ENCODE measurements around the gene SDS. TPM values are rescaled to one million over a fixed set of nuclear protein-coding genes. Genes with fewer than 3 reads are reported as not detected.

SDS gene
- total and polyA plus RNA-seq, 4 donors = 0.65 to 433 (median 77.9) TPM

DNA sequence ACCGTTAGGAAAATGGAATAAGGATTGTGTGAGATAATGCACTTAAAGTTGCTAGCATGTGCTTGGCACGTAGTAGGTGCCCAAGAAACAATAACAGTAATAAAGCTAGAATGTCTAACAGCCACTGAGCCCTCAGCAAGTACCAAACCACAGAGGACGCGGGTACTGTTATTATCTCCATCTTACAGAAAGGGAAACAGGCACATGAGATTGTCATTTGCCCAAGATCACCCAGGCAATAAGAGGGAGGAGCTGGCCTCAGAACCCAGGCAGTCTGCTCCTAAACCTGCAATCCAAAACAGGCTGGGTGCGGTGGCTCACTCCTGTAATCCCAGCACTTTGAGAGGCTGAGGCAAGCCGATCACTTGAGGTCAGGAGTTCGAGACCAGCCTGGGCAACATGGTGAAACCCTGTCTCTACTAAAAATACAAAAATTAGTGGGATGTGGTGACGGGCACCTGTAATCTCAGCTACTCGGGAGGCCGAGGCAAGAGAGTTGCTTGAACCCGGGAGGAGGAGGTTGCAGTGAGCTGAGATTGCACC is 5.1 kb upstream of the SDS start (continued):
- TF ChIP-seq, protein P1, sequence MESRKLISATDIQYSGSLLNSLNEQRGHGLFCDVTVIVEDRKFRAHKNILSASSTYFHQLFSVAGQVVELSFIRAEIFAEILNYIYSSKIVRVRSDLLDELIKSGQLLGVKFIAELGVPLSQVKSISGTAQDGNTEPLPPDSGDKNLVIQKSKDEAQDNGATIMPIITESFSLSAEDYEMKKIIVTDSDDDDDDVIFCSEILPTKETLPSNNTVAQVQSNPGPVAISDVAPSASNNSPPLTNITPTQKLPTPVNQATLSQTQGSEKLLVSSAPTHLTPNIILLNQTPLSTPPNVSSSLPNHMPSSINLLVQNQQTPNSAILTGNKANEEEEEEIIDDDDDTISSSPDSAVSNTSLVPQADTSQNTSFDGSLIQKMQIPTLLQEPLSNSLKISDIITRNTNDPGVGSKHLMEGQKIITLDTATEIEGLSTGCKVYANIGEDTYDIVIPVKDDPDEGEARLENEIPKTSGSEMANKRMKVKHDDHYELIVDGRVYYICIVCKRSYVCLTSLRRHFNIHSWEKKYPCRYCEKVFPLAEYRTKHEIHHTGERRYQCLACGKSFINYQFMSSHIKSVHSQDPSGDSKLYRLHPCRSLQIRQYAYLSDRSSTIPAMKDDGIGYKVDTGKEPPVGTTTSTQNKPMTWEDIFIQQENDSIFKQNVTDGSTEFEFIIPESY (IDR thresholded peaks at IDR 0.05) = no peak

DNA sequence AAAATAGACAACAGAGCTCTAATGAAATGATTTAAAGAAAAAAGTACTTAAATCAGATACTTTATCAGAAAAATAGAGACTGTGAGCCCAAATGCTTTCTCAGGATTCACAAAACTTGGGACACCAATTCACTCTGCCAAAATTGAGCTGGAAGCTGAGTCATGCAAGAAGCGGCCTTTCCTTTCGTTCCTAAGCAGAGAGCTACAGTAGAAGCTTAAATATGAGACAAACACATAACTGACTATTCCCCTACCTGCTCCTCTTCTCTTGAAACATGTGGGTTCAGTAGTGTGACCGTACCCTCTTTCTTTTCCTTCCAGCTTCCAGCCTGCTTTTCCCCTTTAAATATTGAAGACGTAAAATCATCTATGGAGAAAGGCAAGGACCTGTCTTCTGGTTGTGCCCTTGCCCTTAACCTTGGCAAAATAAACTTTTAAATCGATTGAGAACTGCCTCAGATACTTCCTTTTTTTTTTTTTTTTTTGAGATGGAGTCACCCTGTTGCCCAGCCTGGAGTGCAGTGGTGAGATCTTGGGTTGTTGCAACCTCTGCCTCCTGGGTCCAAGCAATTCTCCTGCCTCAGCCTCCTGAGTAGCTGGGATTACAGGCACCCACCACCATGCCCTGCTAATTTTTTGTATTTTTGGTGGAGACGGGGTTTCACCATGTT is 4.4 kb upstream of the SDS start:
- TF ChIP-seq RAD21 (IDR thresholded peaks at IDR 0.05) (no peak), JUND (IDR thresholded peaks at IDR 0.05) (no peak), HNF4G (IDR thresholded peaks at IDR 0.05) (no peak), FOXA1 (IDR thresholded peaks at IDR 0.05) (no peak), TAF1 (conservative IDR thresholded peaks at IDR 0.05) (no peak), RXRA (IDR thresholded peaks at IDR 0.05) (peak in 1 of 2 donors; percentile 23), EGR1 (IDR thresholded peaks at IDR 0.05; ENCODE audit: low read depth in 2 of 2) (no peak), SP1 (IDR thresholded peaks at IDR 0.05) (no peak), YY1 (IDR thresholded peaks at IDR 0.05) (peak; percentile 18), HNF4A (conservative IDR thresholded peaks at IDR 0.05) (no peak)
- TF ChIP-seq, protein P2, sequence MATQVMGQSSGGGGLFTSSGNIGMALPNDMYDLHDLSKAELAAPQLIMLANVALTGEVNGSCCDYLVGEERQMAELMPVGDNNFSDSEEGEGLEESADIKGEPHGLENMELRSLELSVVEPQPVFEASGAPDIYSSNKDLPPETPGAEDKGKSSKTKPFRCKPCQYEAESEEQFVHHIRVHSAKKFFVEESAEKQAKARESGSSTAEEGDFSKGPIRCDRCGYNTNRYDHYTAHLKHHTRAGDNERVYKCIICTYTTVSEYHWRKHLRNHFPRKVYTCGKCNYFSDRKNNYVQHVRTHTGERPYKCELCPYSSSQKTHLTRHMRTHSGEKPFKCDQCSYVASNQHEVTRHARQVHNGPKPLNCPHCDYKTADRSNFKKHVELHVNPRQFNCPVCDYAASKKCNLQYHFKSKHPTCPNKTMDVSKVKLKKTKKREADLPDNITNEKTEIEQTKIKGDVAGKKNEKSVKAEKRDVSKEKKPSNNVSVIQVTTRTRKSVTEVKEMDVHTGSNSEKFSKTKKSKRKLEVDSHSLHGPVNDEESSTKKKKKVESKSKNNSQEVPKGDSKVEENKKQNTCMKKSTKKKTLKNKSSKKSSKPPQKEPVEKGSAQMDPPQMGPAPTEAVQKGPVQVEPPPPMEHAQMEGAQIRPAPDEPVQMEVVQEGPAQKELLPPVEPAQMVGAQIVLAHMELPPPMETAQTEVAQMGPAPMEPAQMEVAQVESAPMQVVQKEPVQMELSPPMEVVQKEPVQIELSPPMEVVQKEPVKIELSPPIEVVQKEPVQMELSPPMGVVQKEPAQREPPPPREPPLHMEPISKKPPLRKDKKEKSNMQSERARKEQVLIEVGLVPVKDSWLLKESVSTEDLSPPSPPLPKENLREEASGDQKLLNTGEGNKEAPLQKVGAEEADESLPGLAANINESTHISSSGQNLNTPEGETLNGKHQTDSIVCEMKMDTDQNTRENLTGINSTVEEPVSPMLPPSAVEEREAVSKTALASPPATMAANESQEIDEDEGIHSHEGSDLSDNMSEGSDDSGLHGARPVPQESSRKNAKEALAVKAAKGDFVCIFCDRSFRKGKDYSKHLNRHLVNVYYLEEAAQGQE (IDR thresholded peaks at IDR 0.05) = no peak
- TF ChIP-seq, protein P1 (IDR thresholded peaks at IDR 0.05) = no peak
- H3K4me3 ChIP-seq (ENCODE audit: low read depth in 1 of 3, low read length in 3 of 3) = no peak overlapping the region
- peak overlapping the region in 1 of 2 donors; percentile 53 for H3K27ac ChIP-seq (ENCODE audit: low read depth in 1 of 2, low read length in 2 of 2)
- no peaks in the 10 kb centered on the region for H3K9me3 ChIP-seq (ENCODE audit: control insufficient read depth in 4 of 4, low read length in 3 of 4)
- H3K27me3 ChIP-seq (ENCODE audit: control insufficient read depth in 4 of 4, insufficient read depth in 4 of 4, low read length in 3 of 4) = no peaks in the 10 kb centered on the region
- WGBS = 72% methylated on average over 6 of the region's 6 CpGs
- no peak for DNase-seq (ENCODE audit: low spot score)
- no peaks in the 10 kb centered on the region for H3K36me3 ChIP-seq (ENCODE audit: control insufficient read depth in 4 of 4, insufficient read depth in 3 of 4, low read depth in 1 of 4, low read length in 3 of 4)
- peaks cover 8 to 29% (median 21%) of the 10 kb centered on the region in 4 donors for H3K4me1 ChIP-seq (ENCODE audit: control insufficient read depth in 4 of 4, insufficient read depth in 4 of 4, low read length in 3 of 4)
- no peak overlapping the region for H3K9ac ChIP-seq (ENCODE audit: low read depth in 1 of 2, low read length in 2 of 2)

DNA sequence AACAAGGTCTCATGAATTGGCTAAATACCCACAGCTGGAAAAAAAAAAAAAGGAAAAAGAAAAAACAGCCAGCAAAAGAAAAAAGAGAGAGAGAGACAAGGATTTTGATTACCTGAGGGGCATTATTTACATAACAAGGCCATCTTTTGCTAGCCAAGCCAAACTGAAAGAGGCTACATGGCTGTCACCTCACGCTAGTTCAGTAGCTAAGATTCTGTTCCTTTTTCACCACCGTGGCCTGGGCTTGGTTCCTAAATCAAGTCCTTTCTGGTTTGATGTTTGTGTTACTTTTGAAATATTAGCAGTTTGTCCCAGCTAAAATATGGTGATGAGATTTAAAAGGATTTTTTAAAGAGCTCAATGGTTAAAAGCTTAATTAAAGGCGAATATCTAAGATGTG is 2.0 kb upstream of the SDS start:
- H3K4me3 ChIP-seq (ENCODE audit: low read depth in 1 of 3, low read length in 3 of 3) = no peak overlapping the region
- no peaks in the 10 kb centered on the region for H3K9me3 ChIP-seq (ENCODE audit: control insufficient read depth in 4 of 4, low read length in 3 of 4)
- peak overlapping the region; percentile 51 to 62 for H3K27ac ChIP-seq (ENCODE audit: low read depth in 1 of 2, low read length in 2 of 2)
- peaks cover 0 to 3% (median 0%) of the 10 kb centered on the region in 4 donors for H3K36me3 ChIP-seq (ENCODE audit: control insufficient read depth in 4 of 4, insufficient read depth in 3 of 4, low read depth in 1 of 4, low read length in 3 of 4)
- DNase-seq (ENCODE audit: low spot score) = no peak
- H3K27me3 ChIP-seq (ENCODE audit: control insufficient read depth in 4 of 4, insufficient read depth in 4 of 4, low read length in 3 of 4) = no peaks in the 10 kb centered on the region
- H3K9ac ChIP-seq (ENCODE audit: low read depth in 1 of 2, low read length in 2 of 2) = no peak overlapping the region
- H3K4me1 ChIP-seq (ENCODE audit: control insufficient read depth in 4 of 4, insufficient read depth in 4 of 4, low read length in 3 of 4) = peaks cover 8 to 34% (median 22%) of the 10 kb centered on the region in 4 donors
- TF ChIP-seq, protein P3, sequence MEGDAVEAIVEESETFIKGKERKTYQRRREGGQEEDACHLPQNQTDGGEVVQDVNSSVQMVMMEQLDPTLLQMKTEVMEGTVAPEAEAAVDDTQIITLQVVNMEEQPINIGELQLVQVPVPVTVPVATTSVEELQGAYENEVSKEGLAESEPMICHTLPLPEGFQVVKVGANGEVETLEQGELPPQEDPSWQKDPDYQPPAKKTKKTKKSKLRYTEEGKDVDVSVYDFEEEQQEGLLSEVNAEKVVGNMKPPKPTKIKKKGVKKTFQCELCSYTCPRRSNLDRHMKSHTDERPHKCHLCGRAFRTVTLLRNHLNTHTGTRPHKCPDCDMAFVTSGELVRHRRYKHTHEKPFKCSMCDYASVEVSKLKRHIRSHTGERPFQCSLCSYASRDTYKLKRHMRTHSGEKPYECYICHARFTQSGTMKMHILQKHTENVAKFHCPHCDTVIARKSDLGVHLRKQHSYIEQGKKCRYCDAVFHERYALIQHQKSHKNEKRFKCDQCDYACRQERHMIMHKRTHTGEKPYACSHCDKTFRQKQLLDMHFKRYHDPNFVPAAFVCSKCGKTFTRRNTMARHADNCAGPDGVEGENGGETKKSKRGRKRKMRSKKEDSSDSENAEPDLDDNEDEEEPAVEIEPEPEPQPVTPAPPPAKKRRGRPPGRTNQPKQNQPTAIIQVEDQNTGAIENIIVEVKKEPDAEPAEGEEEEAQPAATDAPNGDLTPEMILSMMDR (IDR thresholded peaks at IDR 0.05; ENCODE audit: low read depth, low read length, missing input control) = no peak
- TF ChIP-seq JUND (IDR thresholded peaks at IDR 0.05) (no peak), HNF4A (conservative IDR thresholded peaks at IDR 0.05) (no peak), TAF1 (conservative IDR thresholded peaks at IDR 0.05) (no peak), YY1 (IDR thresholded peaks at IDR 0.05) (peak; percentile 70), FOXA2 (IDR thresholded peaks at IDR 0.05) (peak; percentile 6), RXRA (IDR thresholded peaks at IDR 0.05) (peak in 1 of 2 donors; percentile 25)
- 54% methylated on average over 3 of the region's 3 CpGs for WGBS
